KBM-7 (cell line): Measurements from ENCODE around the gene MN1.
A peak's percentile ranks its signal among the peaks of the same experiment; 100 is the strongest.

ENCODE experiments used
- DNase-seq: peaks from one replicate; pipeline ENCODE4 v3.0.0-alpha.2; 2015
- in situ Hi-C: fragments of 300-500 bp; cut with MboI; formaldehyde crosslinking; loops from 2 replicates; pipeline ENCODE4 v1.14.3; 2020; ENCODE audit warnings: low sequenced_read_pairs, low pct_unique_long_range_greater_than_20kb, mixed read lengths

The MN1 gene

GRCh38 chr22:27801616-27802345 is at the start of gene MN1:
MN1 (minus strand) TSS chr22:27801756; CDS start chr22:27800543, 1,213 bp downstream.
- in situ Hi-C loops, result loop anchor here (25.0 kb wide), 1 partner anchor 389 kb away; no protein-coding TSS in a partner anchor

GRCh38 chr22:27850000-27850521 is 48.5 kb upstream of the MN1 start:
- no peak for DNase-seq
- in situ Hi-C loops, result no loop called here

More at GRCh38 chr22:27801616-27802345, at the start of gene MN1:
- peak; percentile 21 for DNase-seq

GRCh38 chr22:27848005-27848404 is 46.4 kb upstream of the MN1 start:
- in situ Hi-C loops, result no loop called here
- DNase-seq, result no peak

GRCh38 chr22:27846910-27847309 is 45.4 kb upstream of the MN1 start:
- in situ Hi-C loops, result no loop called here
- DNase-seq, result no peak

GRCh38 chr22:27846248-27846757 is 44.7 kb upstream of the MN1 start:
- in situ Hi-C loops, result no loop called here
- no peak for DNase-seq

- no peak for DNase-seq
- in situ Hi-C loops, result no loop called here
These were observed 44.1 kb upstream of the MN1 start for GRCh38 chr22:27845644-27846043.

- DNase-seq, result no peak
- in situ Hi-C loops, result no loop called here
These were observed 43.4 kb upstream of the MN1 start for GRCh38 chr22:27844656-27845591.

- in situ Hi-C loops, result no loop called here
- no peak for DNase-seq
These were observed 42.7 kb upstream of the MN1 start for GRCh38 chr22:27844256-27844655.

- DNase-seq, result no peak
- in situ Hi-C loops, result no loop called here
These were observed 41.9 kb upstream of the MN1 start for GRCh38 chr22:27843441-27843840.

GRCh38 chr22:27842669-27843431 is 41.3 kb upstream of the MN1 start:
- DNase-seq, result no peak
- in situ Hi-C loops, result no loop called here

- in situ Hi-C loops, result no loop called here
These were observed 40.6 kb upstream of the MN1 start for GRCh38 chr22:27842201-27842600.

GRCh38 chr22:27840436-27840835 is 38.9 kb upstream of the MN1 start:
- in situ Hi-C loops, result no loop called here
- DNase-seq, result no peak

More at GRCh38 chr22:27842201-27842600, 40.6 kb upstream of the MN1 start:
- no peak for DNase-seq

GRCh38 chr22:27839057-27839660 is 37.6 kb upstream of the MN1 start:
- in situ Hi-C loops, result no loop called here
- no peak for DNase-seq

GRCh38 chr22:27836181-27836580 is 34.6 kb upstream of the MN1 start:
- in situ Hi-C loops, result no loop called here
- no peak for DNase-seq

GRCh38 chr22:27835446-27835845 is 33.9 kb upstream of the MN1 start:
- in situ Hi-C loops, result no loop called here
- no peak for DNase-seq

GRCh38 chr22:27834364-27835185 is 33.0 kb upstream of the MN1 start:
- in situ Hi-C loops, result no loop called here
- DNase-seq, result no peak

GRCh38 chr22:27833803-27834202 is 32.2 kb upstream of the MN1 start:
- no peak for DNase-seq
- in situ Hi-C loops, result no loop called here

GRCh38 chr22:27832606-27833005 is 31.1 kb upstream of the MN1 start:
- in situ Hi-C loops, result no loop called here
- no peak for DNase-seq
